H9 (cell line): Measurements from ENCODE around the gene PRKCI. TPM values are rescaled to one million over a fixed set of nuclear protein-coding genes. Genes with fewer than 3 reads are reported as not detected.

ENCODE experiments used
- DNase-seq: peaks from one replicate; pipeline ENCODE4 v3.0.0-alpha.2; 2017
- H2AFZ ChIP-seq: one replicate; pipeline ENCODE4 v1.6.1; 2013; ENCODE audit warnings: mild to moderate bottlenecking, low read length, control low read depth, moderate library complexity
- H2AK5ac ChIP-seq: 2 replicates; pipeline ENCODE4 v1.6.1; 2013; ENCODE audit warnings: low read length, control low read depth, mixed read lengths; ENCODE audit not compliant: insufficient read length
- H2BK120ac ChIP-seq: one replicate; pipeline ENCODE4 v1.6.1; 2013; ENCODE audit warnings: low read depth, mild to moderate bottlenecking, low read length, control low read depth, inconsistent platforms; ENCODE audit not compliant: poor library complexity, severe bottlenecking
- H2BK12ac ChIP-seq: 2 replicates; pipeline ENCODE4 v1.6.1; 2013; ENCODE audit warnings: low read length, control low read depth, mixed read lengths, low read depth; ENCODE audit not compliant: insufficient read length
- H2BK15ac ChIP-seq: 2 replicates; pipeline ENCODE4 v1.6.1; 2013; ENCODE audit warnings: low read depth, low read length, control low read depth
- H2BK20ac ChIP-seq: one replicate; pipeline ENCODE4 v1.6.1; 2013; ENCODE audit warnings: low read depth, mild to moderate bottlenecking, low read length, control low read depth, inconsistent platforms; ENCODE audit not compliant: poor library complexity, severe bottlenecking
- H2BK5ac ChIP-seq: 2 replicates; pipeline ENCODE4 v1.6.1; 2013; ENCODE audit warnings: low read length, control low read depth, mixed read lengths; ENCODE audit not compliant: insufficient read length
- H3K14ac ChIP-seq: 2 replicates; pipeline ENCODE4 v1.6.1; 2013; ENCODE audit warnings: low read length, control low read depth; ENCODE audit not compliant: insufficient read depth
- H3K18ac ChIP-seq: 2 replicates; pipeline ENCODE4 v1.6.1; 2013; ENCODE audit warnings: low read depth, mild to moderate bottlenecking, mixed read lengths, low read length, control low read depth; ENCODE audit not compliant: insufficient read length
- H3K23ac ChIP-seq: 2 replicates; pipeline ENCODE4 v1.6.1; 2013; ENCODE audit warnings: low read length, control low read depth, mixed read lengths, low read depth; ENCODE audit not compliant: insufficient read length
- H3K23me2 ChIP-seq: 2 replicates; pipeline ENCODE4 v1.6.1; 2013; ENCODE audit warnings: low read depth, mild to moderate bottlenecking, mixed read lengths, low read length, control low read depth; ENCODE audit not compliant: insufficient read length, poor library complexity, severe bottlenecking
- H3K27ac ChIP-seq: 2 replicates; pipeline ENCODE4 v1.5.1; 2013; ENCODE audit warnings: low read length, control low read depth, mixed read lengths, low read depth; ENCODE audit not compliant: insufficient read length
- H3K27me3 ChIP-seq: 2 replicates; pipeline ENCODE4 v1.6.1; 2013; ENCODE audit warnings: low read length, control low read depth, inconsistent platforms; ENCODE audit not compliant: insufficient read depth
- H3K4ac ChIP-seq: 2 replicates; pipeline ENCODE4 v1.6.1; 2013; ENCODE audit warnings: low read depth, mild to moderate bottlenecking, control low read depth, inconsistent platforms, low read length, moderate library complexity
- H3K4me1 ChIP-seq: 2 replicates; pipeline ENCODE4 v1.6.1; 2013; ENCODE audit warnings: low read length, control low read depth, inconsistent platforms; ENCODE audit not compliant: insufficient read depth
- H3K4me2 ChIP-seq: 2 replicates; pipeline ENCODE4 v1.6.1; 2013; ENCODE audit warnings: low read length, control low read depth, mixed read lengths; ENCODE audit not compliant: insufficient read length, insufficient read depth
- H3K56ac ChIP-seq: 2 replicates; pipeline ENCODE4 v1.6.1; 2013; ENCODE audit warnings: low read depth, mild to moderate bottlenecking, mixed read lengths, low read length, control low read depth; ENCODE audit not compliant: insufficient read length
- H3K79me1 ChIP-seq: 2 replicates; pipeline ENCODE4 v1.6.1; 2013; ENCODE audit warnings: low read depth, mild to moderate bottlenecking, moderate library complexity, low read length, control low read depth, inconsistent platforms; ENCODE audit not compliant: insufficient read depth, poor library complexity, severe bottlenecking
- H3K79me2 ChIP-seq: 2 replicates; pipeline ENCODE4 v1.6.1; 2013; ENCODE audit warnings: low read length, control low read depth, inconsistent platforms; ENCODE audit not compliant: insufficient read depth
- H3K9ac ChIP-seq: 2 replicates; pipeline ENCODE4 v1.6.1; 2013; ENCODE audit warnings: low read length, control low read depth, mixed read lengths; ENCODE audit not compliant: insufficient read length; ENCODE audit errors: extremely low read depth
- H3K9me3 ChIP-seq: one replicate; pipeline ENCODE4 v1.6.1; 2013; ENCODE audit warnings: low read depth, low read length, inconsistent platforms; ENCODE audit not compliant: control insufficient read depth
- H3T11ph ChIP-seq: one replicate; pipeline ENCODE4 v1.6.1; 2013; ENCODE audit warnings: mild to moderate bottlenecking, low read length, control low read depth, inconsistent platforms
- H4K20me1 ChIP-seq: one replicate; pipeline ENCODE4 v1.6.1; 2013; ENCODE audit not compliant: control insufficient read depth, insufficient read length, insufficient read depth
- H4K5ac ChIP-seq: 2 replicates; pipeline ENCODE4 v1.6.1; 2013; ENCODE audit warnings: low read depth, mild to moderate bottlenecking, mixed read lengths, low read length, control low read depth; ENCODE audit not compliant: insufficient read length
- H4K8ac ChIP-seq: replicated peaks from 2 replicates; pipeline ENCODE4 v1.6.1; 2013; ENCODE audit warnings: low read length, control low read depth, mixed read lengths, low read depth; ENCODE audit not compliant: insufficient read length
- H4K91ac ChIP-seq: 2 replicates; pipeline ENCODE4 v1.6.1; 2013; ENCODE audit warnings: low read depth, mild to moderate bottlenecking, moderate library complexity, mixed read lengths, low read length, control low read depth; ENCODE audit not compliant: insufficient read length
- H3K27ac Mint-ChIP-seq, 3 experiments: 2 replicates in 2 of 3; 3 replicates in 1 of 3; pipeline ENCODE4 v1.8.0; 2020 to 2021; ENCODE audit warnings: mixed read lengths in 3 of 3, mild to moderate bottlenecking in 1 of 3, moderate library complexity in 1 of 3
- H3K27me3 Mint-ChIP-seq: 2 replicates; pipeline ENCODE4 v1.8.0; 2021; ENCODE audit warnings: low read depth, mild to moderate bottlenecking, moderate library complexity, mixed read lengths
- H3K36me3 Mint-ChIP-seq, 3 experiments: 2 replicates in 2 of 3; 3 replicates in 1 of 3; pipeline ENCODE4 v1.8.0; 2020 to 2021; ENCODE audit warnings: low read depth in 3 of 3, mixed read lengths in 3 of 3; ENCODE audit not compliant: insufficient read depth in 1 of 3
- H3K4me1 Mint-ChIP-seq, 2 experiments: 2 replicates each; pipeline ENCODE4 v1.8.0; 2020; ENCODE audit warnings: mixed read lengths in 2 of 2
- H3K4me3 Mint-ChIP-seq, 2 experiments: 2 replicates in 1 of 2; 3 replicates in 1 of 2; pipeline ENCODE4 v1.8.0; 2020 to 2021; ENCODE audit warnings: mild to moderate bottlenecking in 2 of 2, mixed read lengths in 2 of 2, moderate library complexity in 1 of 2
- H3K9me3 Mint-ChIP-seq, 2 experiments: 2 replicates in 1 of 2; 3 replicates in 1 of 2; pipeline ENCODE4 v1.8.0; 2020; ENCODE audit warnings: mild to moderate bottlenecking in 2 of 2, mixed read lengths in 2 of 2, moderate library complexity in 1 of 2
- WGBS: extraction: QIAGEN DNeasy Blood & Tissue Kit; methylation state at CpG from one replicate; pipeline ENCODE4 v1.1.7; 2013; ENCODE audit warnings: missing lambda C conversion rate, low lambda C conversion rate, mixed read lengths; ENCODE audit not compliant: insufficient read length; ENCODE audit errors: extremely low coverage; 5-methylcytosine and 5-hydroxymethylcytosine counted together
- total RNA-seq: library from RNA; stranded (reverse); gene quantifications from 2 replicates; pipeline ENCODE4 v1.2.1, GENCODE V29; 2021
- TF ChIP-seq, protein P1 (sequence below): fragments of 200-600 bp; sonication (generic); conservative IDR thresholded peaks from 3 replicates; pipeline ENCODE4 v1.8.0; 2021; ENCODE audit warnings: antibody characterized with exemption, mild to moderate bottlenecking

The PRKCI gene
- total RNA-seq, 1 experiment from 2014 or later, result 71.1 TPM

DNA sequence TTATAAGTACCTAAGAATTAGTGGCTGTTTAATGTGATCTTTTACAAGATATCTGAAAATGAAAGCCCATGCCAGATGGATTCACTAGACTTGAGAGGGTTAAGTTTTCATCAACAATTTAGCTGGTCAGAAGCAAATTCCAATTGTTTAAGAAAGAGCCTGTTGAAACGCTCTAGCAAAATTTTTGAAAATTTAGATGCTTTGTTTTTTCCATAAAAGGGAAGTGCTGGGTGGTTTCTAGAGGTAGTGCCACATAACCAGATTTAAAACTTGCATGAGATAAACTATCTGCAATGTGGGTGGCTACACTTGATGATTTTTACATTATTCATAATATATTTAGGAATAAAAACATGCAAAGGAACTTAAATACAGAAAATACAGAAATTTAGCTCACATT lies 86.8 kb downstream of the PRKCI start:
- no peak overlapping the region for H4K91ac ChIP-seq
- H3K4me3 Mint-ChIP-seq, result no peak overlapping the region
- WGBS, result no CpG with 5 or more reads among the region's 1 CpG
- no peak overlapping the region for H2AFZ ChIP-seq
- H2BK15ac ChIP-seq, result no peak overlapping the region
- no peaks in the 10 kb centered on the region for H4K20me1 ChIP-seq
- no peaks in the 10 kb centered on the region for H3K27me3 ChIP-seq
- no peaks in the 10 kb centered on the region for H3K27me3 Mint-ChIP-seq
- no peak overlapping the region for H4K8ac ChIP-seq
- H3K4me2 ChIP-seq, result no peak overlapping the region
- H3K23ac ChIP-seq, result no peak overlapping the region
- H3K23me2 ChIP-seq, result no peaks in the 10 kb centered on the region
- H4K5ac ChIP-seq, result no peak overlapping the region
- H3K27ac Mint-ChIP-seq, result no peak overlapping the region
- H3K56ac ChIP-seq, result no peak overlapping the region
- peaks cover 2 to 7% of the 10 kb centered on the region in 2 experiments for H3K4me1 Mint-ChIP-seq
- H2BK120ac ChIP-seq, result no peak overlapping the region
- H2AK5ac ChIP-seq, result no peak overlapping the region
- H3K4me1 ChIP-seq, result no peaks in the 10 kb centered on the region
- no peaks in the 10 kb centered on the region for H3K79me2 ChIP-seq
- no peak overlapping the region for H2BK5ac ChIP-seq
- TF ChIP-seq, protein P1, sequence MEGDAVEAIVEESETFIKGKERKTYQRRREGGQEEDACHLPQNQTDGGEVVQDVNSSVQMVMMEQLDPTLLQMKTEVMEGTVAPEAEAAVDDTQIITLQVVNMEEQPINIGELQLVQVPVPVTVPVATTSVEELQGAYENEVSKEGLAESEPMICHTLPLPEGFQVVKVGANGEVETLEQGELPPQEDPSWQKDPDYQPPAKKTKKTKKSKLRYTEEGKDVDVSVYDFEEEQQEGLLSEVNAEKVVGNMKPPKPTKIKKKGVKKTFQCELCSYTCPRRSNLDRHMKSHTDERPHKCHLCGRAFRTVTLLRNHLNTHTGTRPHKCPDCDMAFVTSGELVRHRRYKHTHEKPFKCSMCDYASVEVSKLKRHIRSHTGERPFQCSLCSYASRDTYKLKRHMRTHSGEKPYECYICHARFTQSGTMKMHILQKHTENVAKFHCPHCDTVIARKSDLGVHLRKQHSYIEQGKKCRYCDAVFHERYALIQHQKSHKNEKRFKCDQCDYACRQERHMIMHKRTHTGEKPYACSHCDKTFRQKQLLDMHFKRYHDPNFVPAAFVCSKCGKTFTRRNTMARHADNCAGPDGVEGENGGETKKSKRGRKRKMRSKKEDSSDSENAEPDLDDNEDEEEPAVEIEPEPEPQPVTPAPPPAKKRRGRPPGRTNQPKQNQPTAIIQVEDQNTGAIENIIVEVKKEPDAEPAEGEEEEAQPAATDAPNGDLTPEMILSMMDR, result no peak
- peaks cover 0 to 8% (median 1%) of the 10 kb centered on the region in 3 experiments; a peak in 2 of 7 replicates for H3K36me3 Mint-ChIP-seq
- no peak overlapping the region for H3K9ac ChIP-seq
- no peak overlapping the region for H2BK12ac ChIP-seq
- no peaks in the 10 kb centered on the region for H3K79me1 ChIP-seq
- no peak overlapping the region for H3K18ac ChIP-seq
- H3K27ac ChIP-seq, result no peak overlapping the region
- H3K14ac ChIP-seq, result no peak overlapping the region
- H3K9me3 Mint-ChIP-seq, result no peaks in the 10 kb centered on the region
- DNase-seq, result no peak
- H2BK20ac ChIP-seq, result no peak overlapping the region
- H3K4ac ChIP-seq, result no peak overlapping the region
- no peaks in the 10 kb centered on the region for H3K9me3 ChIP-seq
- no peak overlapping the region for H3T11ph ChIP-seq
